Measurements from ENCODE around the gene RPS6KC1.

- TF ChIP-seq CTCF (IDR thresholded peaks at IDR 0.05) (no peak), POLR2A (IDR thresholded peaks at IDR 0.05) (no peak)
Observed at GRCh38 chr1:213164561-213164960, 113.5 kb downstream of the RPS6KC1 start.

All from Peyer's patch (tissue), 4 donors.